Measurements from ENCODE around the gene DNAL4.

The DNAL4 gene

GRCh38 chr22:38751066-38751421, 42.9 kb downstream of the DNAL4 start:
- Histone ChIP-seq H3K4me1 (ENCODE audit: low read depth, poor library complexity, severe bottlenecking) (peaks cover 17% of the 10 kb centered on the region), H2AFZ (ENCODE audit: low read depth) (no peak overlapping the region), H4K20me1 (ENCODE audit: insufficient read depth) (no peaks in the 10 kb centered on the region), H3K36me3 (ENCODE audit: insufficient read depth) (no peaks in the 10 kb centered on the region; the same call in 1 of the 2 replicates), H3K9ac (no peak overlapping the region), H3K4me2 (no peak overlapping the region), H3K27me3 (ENCODE audit: insufficient read depth, low read depth) (no peaks in the 10 kb centered on the region), H3K79me2 (ENCODE audit: insufficient read depth, low read depth) (0 out of 2 replicates have a peak, but pooled peaks cover 7% of the 10 kb centered on the region), H3K4me3 (IDR thresholded peaks at IDR 0.05; ENCODE audit: insufficient read depth, low read depth, low read length) (no peak overlapping the region), H3K27ac (no peak overlapping the region)
- TF ChIP-seq CTCF (conservative IDR thresholded peaks at IDR 0.05; ENCODE audit: low read depth, low read length) = no peak

DNA sequence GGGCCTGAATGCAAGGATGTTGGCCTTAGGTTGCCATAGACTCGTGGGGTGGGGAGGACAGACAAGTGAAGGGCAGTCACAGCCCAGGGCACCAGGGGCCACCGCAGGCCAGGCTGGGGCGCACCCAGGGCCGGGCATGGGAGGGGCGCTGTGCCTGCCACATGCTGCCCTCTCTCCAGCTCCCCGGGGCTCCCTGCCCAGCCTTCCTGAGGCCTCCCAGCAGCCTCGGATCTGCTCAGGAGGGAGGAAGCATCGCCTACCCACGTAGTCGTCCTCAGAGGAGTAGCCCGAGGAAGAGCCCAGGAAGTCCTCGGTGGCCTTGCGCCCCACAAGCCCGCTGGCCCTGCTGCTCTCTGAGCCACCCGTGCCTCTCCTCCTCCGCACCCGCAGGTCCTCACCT, 43.3 kb downstream of the DNAL4 start:
- Histone ChIP-seq H3K9ac (no peak overlapping the region), H4K20me1 (ENCODE audit: insufficient read depth) (no peaks in the 10 kb centered on the region), H3K4me1 (ENCODE audit: low read depth, poor library complexity, severe bottlenecking) (peaks cover 17% of the 10 kb centered on the region), H3K27me3 (ENCODE audit: insufficient read depth, low read depth) (no peaks in the 10 kb centered on the region), H3K4me2 (no peak overlapping the region), H3K27ac (no peak overlapping the region), H2AFZ (ENCODE audit: low read depth) (no peak overlapping the region), H3K4me3 (IDR thresholded peaks at IDR 0.05; ENCODE audit: insufficient read depth, low read depth, low read length) (no peak overlapping the region), H3K79me2 (ENCODE audit: insufficient read depth, low read depth) (0 out of 2 replicates have a peak, but pooled peaks cover 7% of the 10 kb centered on the region), H3K36me3 (ENCODE audit: insufficient read depth) (no peaks in the 10 kb centered on the region; the same call in 1 of the 2 replicates)
- no peak for TF ChIP-seq CTCF (conservative IDR thresholded peaks at IDR 0.05; ENCODE audit: low read depth, low read length)

GRCh38 chr22:38750104-38750503, 43.8 kb downstream of the DNAL4 start:
- H3K4me3 ChIP-seq (IDR thresholded peaks at IDR 0.05; ENCODE audit: insufficient read depth, low read depth, low read length) = no peak overlapping the region
- H3K36me3 ChIP-seq (ENCODE audit: insufficient read depth) = no peaks in the 10 kb centered on the region; the same call in 1 of the 2 replicates
- peaks cover 17% of the 10 kb centered on the region for H3K4me1 ChIP-seq (ENCODE audit: low read depth, poor library complexity, severe bottlenecking)
- H3K27me3 ChIP-seq (ENCODE audit: insufficient read depth, low read depth) = no peaks in the 10 kb centered on the region
- H3K4me2 ChIP-seq = no peak overlapping the region
- 0 out of 2 replicates have a peak, but pooled peaks cover 7% of the 10 kb centered on the region for H3K79me2 ChIP-seq (ENCODE audit: insufficient read depth, low read depth)
- no peaks in the 10 kb centered on the region for H4K20me1 ChIP-seq (ENCODE audit: insufficient read depth)
- no peak overlapping the region for H2AFZ ChIP-seq (ENCODE audit: low read depth)
- H3K27ac ChIP-seq = no peak overlapping the region
- TF ChIP-seq CTCF (conservative IDR thresholded peaks at IDR 0.05; ENCODE audit: low read depth, low read length) = no peak
- H3K9ac ChIP-seq = no peak overlapping the region

DNA sequence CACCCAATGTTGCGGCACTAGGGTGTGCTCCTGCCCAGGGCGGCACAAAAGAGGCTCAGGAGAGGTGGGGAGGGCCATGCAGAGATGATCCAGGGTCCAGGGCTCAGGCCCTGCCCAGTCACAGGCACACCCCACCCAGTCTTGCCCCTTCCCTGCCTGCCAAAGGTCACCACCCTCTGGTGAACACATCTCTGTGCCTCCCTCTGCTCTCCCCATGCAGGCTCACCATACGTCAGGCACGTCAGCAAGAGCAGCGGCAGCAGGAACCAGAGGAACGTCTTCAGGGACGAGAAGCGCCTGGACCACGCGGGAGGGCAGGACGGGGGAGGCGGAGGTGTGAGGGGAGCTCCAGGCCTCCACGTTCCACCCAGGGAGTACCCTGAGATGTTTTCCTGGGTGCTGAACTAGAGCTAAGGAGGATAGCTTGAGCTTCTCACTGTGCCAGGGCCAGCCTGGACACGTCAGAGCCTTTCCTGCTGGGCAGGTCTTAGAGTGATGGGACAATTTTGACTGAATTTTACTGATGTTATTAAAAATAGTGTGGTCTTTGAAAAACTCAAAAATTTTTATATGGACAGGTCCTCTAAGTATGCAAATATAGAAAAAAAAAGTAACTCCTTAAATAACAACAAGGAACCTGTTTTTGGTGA, 45.3 kb downstream of the DNAL4 start:
- no peak overlapping the region for H2AFZ ChIP-seq (ENCODE audit: low read depth)
- H3K36me3 ChIP-seq (ENCODE audit: insufficient read depth) = no peaks in the 10 kb centered on the region; the same call in 1 of the 2 replicates
- TF ChIP-seq CTCF (conservative IDR thresholded peaks at IDR 0.05; ENCODE audit: low read depth, low read length) = no peak
- 0 out of 2 replicates have a peak, but pooled peaks cover 1% of the 10 kb centered on the region for H3K79me2 ChIP-seq (ENCODE audit: insufficient read depth, low read depth)
- H3K4me1 ChIP-seq (ENCODE audit: low read depth, poor library complexity, severe bottlenecking) = peaks cover 7% of the 10 kb centered on the region
- H3K4me3 ChIP-seq (IDR thresholded peaks at IDR 0.05; ENCODE audit: insufficient read depth, low read depth, low read length) = no peak overlapping the region
- H3K4me2 ChIP-seq = no peak overlapping the region
- no peak overlapping the region for H3K27ac ChIP-seq
- no peak overlapping the region for H3K9ac ChIP-seq
- H4K20me1 ChIP-seq (ENCODE audit: insufficient read depth) = no peaks in the 10 kb centered on the region
- H3K27me3 ChIP-seq (ENCODE audit: insufficient read depth, low read depth) = no peaks in the 10 kb centered on the region
